HG03025 (cell line): Measurements from ENCODE around the gene PSMG2.
A peak's percentile ranks its signal among the peaks of the same experiment; 100 is the strongest.

Experiments
- ATAC-seq: cut with Tn5 transposase; IDR thresholded peaks from one replicate; pipeline ENCODE4 v1.9.1; 2021; ENCODE audit warnings: mild to moderate bottlenecking, moderate library complexity; ENCODE audit not compliant: unreplicated experiment, low FRiP score

Gene PSMG2, protein sequence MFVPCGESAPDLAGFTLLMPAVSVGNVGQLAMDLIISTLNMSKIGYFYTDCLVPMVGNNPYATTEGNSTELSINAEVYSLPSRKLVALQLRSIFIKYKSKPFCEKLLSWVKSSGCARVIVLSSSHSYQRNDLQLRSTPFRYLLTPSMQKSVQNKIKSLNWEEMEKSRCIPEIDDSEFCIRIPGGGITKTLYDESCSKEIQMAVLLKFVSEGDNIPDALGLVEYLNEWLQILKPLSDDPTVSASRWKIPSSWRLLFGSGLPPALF

DNA sequence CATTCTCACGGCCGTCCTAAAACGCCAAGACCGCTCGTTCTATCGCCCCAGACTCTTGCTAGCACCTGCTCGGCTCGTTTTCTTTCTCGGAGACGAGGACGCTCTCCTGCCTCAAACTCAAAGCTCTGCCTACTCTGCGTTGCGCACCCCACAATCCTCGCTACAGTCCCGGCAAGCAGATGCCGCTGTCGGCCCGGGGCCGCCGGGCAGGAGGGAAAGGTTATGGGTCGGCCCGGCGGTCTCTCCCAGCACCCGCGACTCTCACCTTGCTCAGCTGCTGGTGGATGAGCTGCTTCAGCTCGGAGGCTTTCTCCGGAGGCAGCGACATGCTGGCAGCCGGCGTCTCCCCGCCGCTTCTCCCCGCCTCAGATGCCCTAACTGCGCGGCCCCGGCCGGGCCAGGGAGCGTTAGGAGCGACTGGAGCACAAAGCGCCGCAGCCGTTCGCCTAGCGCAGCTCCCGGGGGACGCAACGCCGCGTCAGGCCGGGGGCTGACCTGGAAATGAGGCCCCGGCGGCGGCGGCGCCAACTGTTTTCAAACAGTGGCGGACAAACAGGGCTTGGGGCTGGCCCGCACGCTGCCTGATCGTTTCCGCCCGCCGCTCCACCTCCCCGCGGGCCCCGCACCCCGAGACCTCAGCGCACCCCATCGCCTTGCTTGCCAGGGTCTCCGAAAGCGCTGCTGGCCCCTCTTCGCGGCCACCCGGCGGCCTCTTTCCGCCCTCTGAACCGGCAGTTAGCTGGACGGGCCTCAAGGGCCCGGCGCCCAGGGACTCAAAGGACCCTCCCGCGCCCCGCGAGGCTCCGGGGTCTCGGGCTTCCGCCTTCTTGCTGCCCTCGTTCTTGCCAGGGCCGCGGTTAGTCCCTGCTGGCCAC is at the start of gene PSMG2, which contains the start of gene CEP76:
TSS of gene PSMG2 (plus strand) at position 822 of the 875 bp plus-strand sequence. CDS start 66 bp downstream, outside the sequence.
TSS of gene CEP76 (minus strand) at position 503 of the 875 bp plus-strand sequence. CDS start at position 328, 175 bp downstream.
- peak; percentile 71 for ATAC-seq

DNA sequence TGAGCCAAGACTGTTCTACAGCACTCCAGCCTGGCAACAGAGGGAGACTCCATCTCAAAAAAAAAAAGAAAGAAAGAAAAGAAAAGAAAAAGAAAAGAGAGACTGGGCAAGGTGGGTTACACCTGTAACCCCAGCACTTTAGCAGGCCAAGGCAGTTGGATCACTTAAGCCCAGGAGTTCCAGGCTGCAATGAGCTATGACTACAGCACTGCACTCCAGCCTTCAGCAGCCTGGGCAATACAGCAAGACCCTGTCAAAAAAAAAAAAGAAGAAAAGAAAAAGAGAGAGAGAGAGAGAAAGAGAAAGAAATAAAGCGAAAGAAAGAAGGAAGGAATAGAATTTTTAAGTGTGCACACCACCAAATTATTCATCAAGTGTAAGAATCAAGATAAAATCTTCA is 47.9 kb upstream of the PSMG2 start:
- no peak for ATAC-seq

DNA sequence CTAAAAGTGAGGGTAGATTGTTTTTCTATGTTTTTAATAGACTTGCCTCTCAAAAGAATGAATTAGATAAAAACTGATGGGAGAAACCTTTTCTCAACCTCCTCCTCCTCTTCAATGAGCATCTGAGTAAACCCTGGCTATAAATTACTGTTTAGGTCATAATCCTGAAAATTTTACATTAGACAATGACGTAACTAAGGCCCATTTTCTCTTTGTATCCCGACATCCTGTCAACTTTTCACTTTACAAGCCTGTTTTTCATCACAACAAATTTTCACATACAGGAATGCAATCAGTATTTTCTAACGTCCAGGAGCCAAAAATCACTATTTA is 46.3 kb upstream of the PSMG2 start:
- no peak for ATAC-seq

DNA sequence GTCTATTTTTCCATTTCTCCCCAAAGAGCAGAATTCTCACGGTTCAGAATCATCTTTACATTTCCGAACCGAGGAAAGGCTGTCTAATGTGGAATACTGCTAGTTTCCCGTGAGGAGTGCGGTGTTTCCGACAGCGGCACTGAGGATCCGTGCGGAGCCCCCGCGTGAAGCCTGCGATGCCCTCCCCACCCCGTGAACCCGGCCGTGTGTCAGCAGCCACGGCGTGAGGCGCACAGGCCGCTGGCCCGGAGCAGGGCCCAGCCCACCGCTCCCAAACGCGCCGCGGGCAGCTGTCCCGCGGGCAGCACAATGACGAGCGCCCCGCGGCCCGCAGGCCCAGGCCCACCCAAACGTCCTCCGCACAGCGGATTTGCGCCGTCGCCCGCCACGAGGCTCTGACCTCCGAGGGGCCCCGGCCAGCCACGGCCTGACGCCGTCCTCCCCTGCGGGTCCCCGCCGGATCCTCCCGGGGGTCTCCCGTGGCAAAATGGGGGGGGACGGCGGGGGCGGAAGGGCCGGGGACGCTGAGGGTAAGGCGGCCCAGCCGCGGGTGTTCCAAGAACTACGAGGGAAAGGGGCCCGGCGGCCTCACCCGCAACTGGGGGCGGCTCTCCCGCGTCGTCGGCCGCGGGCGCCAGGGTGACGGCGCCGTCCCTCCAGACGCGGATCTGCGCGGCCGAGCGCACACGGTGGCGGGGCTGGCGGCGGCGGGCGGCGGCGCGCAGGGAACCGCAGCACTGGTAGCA is 45.7 kb upstream of the PSMG2 start:
- peak; percentile 42 for ATAC-seq

DNA sequence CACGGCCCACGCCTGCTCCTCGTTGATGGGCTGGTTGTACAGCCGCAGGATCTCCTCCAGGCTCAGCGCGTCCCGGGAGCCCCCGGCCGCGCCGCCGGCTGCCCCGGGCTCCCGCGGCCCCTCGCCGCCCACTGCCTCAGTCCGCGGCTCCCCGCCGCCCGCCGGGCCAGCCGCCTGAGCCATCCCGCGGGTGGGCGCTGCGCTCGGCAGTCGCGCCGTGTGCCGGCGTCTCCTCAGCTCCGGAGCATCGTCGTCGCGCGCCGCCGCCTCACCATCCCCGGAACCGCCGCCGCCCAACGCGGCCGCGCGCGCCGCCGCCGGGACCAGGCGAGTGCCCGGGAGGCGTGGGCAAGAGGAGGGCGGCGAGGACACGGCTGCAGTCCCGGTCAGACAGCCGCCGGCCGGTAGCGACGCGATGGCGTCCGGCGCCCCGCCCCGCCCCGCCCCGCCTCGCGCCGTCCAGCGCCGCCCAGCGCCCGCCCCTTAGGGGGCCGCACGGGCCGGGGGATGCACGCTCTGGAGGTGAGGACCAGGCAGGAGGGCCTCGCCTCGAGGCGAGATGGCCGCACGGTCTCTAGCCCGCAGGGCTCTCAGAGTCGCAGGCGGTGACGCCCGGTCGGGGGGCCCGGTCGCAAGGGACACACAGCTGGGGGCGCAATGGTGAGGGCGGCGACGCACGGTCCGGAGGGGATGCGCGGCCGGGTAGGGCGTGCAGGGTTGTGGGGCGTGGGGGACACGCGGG is 45.0 kb upstream of the PSMG2 start, which contains the start of gene SPIRE1:
TSS of gene SPIRE1 (minus strand) at position 424 of the 742 bp plus-strand sequence. CDS start at position 183, 241 bp downstream.
- ATAC-seq: peak; percentile 67

DNA sequence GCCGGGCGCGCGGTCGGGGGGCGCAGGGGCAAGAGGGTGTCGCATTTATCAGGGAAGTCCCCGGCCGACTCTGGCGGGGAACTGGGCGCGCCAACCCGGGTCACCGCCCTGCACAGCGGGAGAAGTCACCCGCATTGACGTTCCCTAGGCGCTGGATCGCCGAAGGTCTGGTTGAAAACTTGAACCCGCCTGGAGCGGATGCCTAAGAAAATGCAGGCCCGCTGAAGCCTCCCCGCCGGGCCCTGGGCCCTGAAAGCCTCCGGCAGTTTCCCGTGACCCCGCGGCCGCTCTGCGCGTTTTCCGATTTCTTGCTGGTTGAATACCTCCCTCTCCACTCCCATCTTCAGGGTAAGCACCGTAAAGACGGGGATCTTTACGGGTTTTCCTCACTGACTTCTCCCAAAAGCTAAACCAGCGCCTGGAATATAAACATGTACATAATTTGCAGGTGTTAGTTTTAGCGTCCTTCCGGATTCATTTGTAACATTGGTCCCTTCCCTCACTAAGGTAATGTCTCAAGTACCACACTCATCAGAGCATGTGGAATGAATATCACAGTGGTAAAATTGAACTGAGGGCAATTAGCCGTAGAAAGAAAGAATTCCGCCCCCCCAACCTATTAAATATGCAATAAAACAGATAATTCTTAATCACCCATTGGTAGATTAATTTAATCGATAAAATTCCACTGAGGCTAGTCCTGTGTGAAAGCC is 44.3 kb upstream of the PSMG2 start:
- ATAC-seq: peak; percentile 22

DNA sequence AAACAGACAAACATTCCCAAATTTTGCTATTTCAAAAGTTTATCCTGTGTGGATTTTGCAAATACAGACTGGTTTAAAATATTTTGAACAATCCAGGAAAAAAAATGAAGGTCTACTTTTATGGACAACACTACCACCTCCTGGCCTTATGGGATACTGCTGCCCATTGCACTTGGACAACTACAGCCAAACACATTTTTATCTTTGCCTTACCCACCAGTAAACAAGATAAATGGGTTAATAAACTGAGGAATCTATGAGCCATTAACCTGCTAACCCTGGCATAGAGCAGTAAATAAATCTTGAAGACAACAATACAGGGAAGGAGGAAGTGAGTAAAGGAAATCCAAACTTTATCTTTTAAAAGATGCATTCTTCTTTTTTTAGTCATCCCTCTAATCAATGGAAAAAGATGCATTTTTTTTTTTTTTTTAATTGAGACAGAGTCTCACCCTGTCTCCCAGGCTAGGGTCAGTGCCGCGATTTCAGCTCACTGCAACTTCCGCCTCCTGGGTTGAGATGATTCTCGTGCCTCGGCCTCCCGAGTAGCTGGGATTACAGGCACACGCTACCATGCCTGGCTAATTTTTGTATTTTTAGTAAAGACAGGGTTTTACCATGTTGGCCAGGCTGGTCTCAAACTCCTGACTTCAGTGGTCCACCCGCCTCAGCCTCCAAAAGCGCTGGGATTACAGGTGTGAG is 42.8 kb upstream of the PSMG2 start:
- ATAC-seq: no peak

DNA sequence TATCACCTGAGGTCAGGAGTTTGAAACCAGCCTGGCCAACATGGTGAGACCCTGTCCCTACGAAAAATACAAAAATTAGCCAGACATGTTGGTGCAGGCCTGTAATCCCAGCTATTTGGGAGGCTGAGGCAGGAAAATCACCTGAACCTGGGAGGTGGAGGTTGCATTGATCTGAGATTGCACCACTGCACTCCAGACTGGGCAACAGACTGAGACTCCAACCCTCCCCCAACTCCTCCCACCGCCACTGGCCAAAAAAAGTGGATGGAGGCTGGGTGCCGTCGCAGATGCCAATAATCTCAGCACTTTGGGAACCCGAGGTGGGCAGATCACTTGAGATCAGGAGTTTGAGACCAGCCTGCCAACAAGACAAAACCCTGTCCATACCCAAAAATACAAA is 34.8 kb upstream of the PSMG2 start:
- ATAC-seq: no peak

DNA sequence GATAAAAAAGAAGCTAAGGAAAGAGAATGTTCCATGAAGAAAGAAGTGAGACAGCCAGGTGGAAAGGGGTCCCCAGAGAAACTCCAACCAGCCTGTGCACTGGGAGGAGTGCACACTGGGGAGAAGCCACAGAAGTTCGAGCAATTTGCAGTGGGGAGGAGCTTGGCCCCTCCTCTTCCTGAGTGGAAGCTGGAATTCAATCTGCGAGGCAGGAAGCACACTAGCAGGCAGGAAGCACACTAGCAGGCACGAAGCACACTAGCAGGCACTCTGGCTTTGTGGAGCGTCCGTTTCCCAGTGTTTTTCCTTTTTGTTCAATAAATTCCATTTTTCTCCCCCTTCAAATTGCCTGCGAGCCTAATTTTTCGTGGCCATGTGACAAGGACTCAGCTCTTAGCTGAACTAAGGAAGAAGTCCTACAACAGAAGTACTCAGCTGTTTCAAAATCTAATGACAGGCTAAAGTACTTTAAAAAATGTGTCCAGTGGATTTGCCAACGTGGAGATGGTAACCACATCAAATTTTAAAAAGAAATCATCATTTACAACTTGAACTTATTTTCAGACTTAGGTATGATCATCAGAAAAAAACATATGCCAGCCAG is 23.6 kb upstream of the PSMG2 start:
- no peak for ATAC-seq

DNA sequence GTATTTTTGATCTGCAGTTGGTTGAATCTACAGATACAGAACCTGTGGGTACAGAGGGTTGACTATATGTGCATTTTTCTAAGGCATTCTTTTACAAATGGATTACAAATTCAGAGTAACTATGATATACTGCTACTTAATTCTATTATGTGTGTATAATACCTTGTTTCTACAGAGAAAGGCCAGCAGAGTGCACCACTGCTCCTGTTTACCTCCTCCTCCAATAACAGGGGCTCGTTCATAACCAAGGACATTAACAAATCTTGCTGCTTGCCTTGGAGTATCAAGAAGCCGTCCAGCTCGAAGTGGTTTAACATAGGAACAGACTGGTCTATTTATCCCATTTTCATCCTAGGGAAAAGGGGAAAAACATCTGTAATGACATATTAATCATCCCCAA is 16.7 kb upstream of the PSMG2 start:
- ATAC-seq: no peak

DNA sequence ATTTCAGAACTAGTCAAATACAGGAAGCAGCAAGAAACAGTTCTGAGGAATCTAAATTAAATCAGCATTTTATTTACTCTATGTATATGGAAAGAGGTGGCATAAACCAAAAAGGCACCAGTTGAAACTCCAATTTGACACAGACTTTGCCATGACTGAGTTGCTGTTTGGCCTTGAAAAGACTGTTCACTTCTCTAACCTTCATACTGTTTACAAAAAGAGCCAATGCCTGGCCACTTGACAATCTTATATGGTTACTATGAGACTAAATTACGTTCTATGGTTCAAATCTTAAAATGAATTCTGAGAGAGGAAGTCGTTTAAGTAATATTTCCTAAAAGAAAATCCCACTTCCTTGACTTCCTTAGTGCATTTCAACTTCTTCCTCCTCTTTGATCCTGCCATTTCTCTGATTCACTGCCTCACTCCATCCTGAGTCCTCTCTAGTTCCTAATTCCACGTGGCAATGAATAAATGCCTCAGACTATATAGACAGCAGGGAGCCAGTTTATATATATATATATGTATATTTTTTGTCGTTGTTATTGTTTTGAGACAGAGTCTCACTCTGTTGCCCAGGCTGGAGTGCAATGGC is 13.5 kb upstream of the PSMG2 start:
- ATAC-seq: no peak

DNA sequence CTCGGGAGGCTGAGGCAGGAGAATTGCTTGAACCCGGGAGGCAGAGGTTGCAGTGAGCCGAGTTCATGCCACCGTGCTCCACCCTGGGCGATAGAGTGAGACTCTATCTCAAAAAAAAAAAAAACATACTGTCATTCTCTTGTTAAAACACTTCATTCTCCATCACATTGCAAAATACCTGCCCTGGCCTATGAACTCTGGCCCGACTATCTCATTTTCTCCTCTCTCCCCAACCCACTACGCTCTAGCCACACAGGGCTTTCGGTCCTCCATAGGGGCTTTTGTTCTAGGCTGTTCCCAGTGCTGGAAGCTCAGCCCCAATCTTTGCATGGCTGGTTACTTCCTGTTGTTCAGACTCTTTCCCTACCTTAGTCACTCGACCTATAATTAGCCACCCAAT is 10.6 kb upstream of the PSMG2 start:
- no peak for ATAC-seq

DNA sequence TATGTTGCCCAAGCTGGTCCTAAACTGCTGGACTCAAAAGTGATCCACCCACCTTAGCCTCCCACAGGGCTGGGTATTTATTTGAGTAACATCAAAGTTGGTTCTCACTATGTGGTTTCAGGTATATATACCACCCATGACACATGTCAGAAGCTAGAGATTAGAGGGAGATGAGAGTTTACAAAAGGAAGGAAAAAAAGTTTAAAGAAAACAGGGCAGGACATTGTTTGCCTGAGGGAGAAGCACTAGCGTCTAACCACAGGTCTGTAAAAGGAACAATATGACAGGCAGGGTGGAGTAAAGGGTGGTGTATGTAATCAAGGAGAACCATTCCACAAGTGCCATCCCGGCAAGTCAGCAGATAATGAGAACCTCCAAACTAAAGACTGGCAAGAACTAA is 8.8 kb upstream of the PSMG2 start:
- no peak for ATAC-seq

DNA sequence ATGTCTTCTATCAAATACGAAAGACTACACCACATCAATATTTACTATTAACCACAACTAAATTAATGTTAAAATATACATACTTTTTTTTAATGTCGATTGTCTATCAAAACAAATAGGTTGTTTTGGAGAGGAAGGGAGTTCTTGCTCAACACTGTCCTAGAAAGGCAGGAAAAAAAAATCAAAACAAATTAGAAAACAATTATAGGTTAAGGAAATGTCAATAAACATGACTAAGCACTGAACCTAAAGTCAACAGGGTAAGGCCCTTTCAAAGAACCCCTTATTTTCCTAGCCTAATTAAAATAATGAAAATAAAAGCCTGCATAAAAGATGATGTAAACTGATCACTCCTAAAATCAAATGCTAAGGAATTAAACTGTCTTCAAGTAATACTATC is 3.1 kb upstream of the PSMG2 start:
- ATAC-seq: no peak

DNA sequence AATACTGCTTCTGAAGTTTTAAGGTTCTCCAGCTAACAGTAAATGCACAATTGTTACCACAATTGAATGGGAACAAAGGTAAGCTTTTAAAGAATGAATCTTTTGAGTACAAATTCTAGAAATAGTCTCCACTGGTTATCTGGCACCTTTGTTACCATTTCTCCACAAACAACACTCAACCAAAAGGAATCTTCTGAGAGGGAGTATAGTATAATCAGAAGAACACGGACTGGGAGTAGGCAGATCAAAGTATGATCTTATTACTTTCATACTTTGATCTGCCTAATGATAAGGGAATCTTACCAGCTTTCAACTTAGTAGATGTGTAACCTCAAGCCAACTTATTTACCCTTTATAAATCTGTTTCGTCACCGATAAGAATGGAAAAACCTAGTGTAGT is 1.7 kb upstream of the PSMG2 start:
- ATAC-seq: no peak

DNA sequence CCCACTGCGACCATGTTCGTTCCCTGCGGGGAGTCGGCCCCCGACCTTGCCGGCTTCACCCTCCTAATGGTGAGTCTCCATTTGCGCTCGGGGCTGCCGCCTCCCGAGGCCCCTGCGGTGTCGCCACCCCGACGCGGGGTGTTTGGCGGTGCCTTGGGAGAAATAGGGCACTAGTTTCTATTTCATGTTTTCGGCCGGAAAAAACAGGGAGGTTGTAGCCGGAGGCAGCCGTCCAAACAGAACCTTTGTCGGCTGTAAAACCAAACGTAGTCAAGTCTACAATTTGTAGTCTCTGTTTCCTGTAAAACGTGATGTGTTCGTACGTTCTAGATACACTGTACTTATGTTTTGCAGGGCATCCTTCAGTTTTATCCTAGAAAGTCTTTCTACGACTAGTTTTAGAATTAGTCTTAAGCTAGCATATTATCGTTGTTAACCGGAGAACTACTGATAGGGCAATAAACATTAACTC is 290 bp downstream of the PSMG2 start:
- peak; percentile 37 for ATAC-seq

DNA sequence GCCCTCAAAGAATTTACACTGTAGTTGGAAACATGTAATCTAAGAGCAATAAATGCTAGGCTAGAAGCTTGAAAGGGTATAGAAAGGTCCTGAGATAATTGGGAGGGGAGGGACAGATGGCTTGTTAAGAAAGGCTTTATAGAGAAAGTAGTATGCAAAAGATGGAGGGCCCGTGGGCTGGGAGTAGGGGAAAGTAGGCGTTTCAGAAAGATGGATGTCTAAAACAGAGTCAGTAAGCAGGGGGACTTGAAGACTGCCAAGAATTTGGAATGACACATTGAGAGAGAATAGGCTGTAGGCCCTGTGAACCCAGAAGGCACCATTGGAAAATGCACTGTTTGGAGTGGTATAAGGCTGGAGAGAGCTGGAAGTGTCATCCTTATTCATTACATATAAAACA is 822 bp downstream of the PSMG2 start:
- no peak for ATAC-seq

DNA sequence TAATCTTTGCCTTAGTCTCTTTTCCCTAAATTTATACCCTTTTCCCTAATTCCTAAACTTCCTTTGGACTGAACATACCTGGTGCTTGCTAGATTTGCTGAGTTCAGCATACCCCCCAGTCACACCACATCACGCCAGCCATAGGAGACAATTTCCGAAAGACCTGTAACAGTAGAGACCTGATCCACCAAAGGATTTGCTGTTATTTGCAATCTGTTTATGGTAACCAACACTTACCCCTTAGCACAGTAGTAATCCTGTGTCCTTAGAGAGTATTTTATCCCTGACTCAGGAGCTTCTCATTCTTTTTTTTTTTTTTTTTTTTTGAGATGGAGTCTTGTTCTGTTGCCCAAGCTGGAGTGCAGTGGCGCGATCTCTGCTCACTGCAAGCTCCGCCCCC is 8.6 kb downstream of the PSMG2 start:
- ATAC-seq: no peak
